GM04503 (cell line): Measurements from ENCODE around the gene KCNIP1.
"Not testable (repeated sequence)": the region's sequence is repeated elsewhere in the genome, so short reads cannot be mapped to it uniquely, and the experiment has no call there.

ENCODE experiments used
- DNase-seq: peaks from one replicate; pipeline ENCODE4 v3.0.0-alpha.2; 2012; ENCODE audit warnings: low read depth

Gene KCNIP1

DNA sequence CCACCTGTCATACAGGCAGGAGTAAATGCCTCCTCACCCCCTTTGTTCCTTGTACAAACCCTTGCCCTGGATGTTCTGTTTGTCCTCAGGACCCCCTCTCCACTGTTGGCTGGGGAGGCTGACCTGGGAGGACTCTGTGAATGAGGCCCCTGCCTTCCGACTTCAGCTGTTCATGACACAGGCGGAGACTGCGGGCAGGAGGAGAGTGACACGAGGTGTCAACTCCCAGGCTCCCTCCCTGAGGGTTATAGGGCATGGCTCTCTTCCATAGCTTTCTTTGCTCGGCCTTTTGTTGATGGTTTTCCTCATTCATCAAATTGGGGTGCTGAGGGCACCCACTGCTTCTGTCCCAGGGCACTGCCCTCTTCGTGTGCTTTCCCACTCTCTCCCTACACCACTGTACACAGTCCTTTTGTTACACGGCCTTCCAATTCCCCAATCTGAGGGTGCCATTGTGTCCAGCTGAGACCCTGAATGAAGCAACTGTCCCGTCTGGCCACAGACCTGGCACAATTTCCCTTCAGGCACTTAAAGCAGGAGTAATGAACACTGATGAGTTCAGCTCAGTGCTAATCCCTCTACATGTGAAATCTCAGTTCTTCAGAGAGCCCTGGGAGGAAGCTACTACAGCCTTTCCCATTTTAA, 33.8 kb downstream of the KCNIP1 start:
- DNase-seq, result no peak

DNA sequence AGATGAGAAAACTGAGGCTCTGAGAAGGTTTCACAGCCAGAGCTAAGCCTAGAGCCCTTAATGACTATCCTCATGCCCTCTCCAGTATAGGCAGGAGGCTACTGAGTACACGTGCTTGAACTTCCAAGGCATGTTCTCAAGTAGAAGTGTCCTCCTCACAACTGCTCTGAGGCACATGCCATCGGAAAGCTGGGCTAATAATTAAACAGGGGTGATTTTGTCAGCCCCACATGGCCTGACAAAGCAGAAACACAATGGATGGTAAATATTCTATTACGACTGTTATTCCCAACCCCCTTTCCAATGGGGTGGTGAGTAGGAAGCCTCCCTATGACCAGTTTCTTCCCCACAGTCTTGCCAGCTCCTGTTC, 34.3 kb downstream of the KCNIP1 start:
- DNase-seq, result no peak

DNA sequence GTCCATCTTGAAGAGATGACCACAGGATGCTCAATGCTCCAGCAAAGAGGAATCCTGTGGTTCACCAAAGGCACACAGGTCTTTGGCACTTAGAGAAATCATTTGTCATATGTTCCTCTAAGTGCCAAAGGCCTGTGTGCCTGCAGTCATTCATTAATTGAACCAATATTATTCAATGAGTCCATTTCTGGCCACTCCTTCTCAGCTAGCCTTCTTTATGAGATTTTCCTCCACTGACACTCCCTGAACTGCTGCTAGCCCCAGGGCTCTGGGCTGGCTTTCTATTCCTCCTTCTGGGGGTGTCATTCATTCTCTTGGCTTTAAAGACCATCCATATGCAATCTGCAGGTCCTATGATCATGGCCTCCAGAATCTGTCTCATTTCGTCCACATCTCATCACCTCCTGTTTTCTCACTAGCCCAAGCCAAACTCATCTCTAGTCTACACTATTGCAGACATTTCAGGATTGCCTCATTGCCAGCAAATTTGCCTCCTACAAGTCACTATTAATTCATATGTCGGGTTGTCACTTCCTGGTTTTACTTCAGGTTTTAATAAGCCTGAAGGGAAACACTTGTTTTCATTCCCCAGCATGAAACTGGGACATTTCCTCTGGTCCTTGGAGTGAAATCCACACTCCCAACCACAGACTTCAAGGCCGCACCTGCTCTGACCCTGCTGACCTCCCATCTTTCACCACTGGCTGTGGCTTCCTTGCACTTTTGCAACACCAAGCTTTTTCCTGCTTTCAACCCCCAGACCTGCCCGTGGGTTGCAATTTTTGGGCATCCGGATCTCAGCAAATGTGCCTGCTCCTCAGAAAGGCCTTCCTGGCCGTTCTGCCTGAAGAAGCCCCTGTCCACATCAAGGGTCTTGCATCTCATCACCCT, 35.1 kb downstream of the KCNIP1 start:
- DNase-seq, result no peak

DNA sequence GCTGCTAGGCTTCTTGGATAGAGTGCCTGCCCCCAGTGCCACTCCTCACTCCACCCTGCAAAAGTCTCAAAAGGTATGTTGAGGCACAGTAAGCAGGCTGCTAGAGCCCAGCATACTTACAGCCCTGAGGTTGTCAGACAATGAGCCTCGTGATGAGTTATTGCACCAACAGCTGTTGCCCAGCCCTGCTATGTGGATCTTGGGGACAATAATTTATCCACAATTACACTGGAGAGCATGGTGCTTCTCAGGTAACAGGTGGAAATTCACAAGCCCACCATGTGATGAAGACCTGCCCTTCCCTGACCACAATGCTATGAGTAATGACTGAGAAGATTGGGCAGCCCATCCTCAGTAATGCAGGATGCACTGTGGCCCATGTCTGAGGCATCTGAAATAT, 36.5 kb downstream of the KCNIP1 start:
- no peak for DNase-seq

GRCh38 chr5:170541146-170541769, 37.4 kb downstream of the KCNIP1 start:
- DNase-seq, result no peak

- no peak for DNase-seq
Measured at GRCh38 chr5:170542691-170543293, 39.0 kb downstream of the KCNIP1 start.

GRCh38 chr5:170545313-170545712, 41.5 kb downstream of the KCNIP1 start:
- DNase-seq, result no peak

- DNase-seq, result no peak
Measured at GRCh38 chr5:170545811-170546210, 42.0 kb downstream of the KCNIP1 start.

DNA sequence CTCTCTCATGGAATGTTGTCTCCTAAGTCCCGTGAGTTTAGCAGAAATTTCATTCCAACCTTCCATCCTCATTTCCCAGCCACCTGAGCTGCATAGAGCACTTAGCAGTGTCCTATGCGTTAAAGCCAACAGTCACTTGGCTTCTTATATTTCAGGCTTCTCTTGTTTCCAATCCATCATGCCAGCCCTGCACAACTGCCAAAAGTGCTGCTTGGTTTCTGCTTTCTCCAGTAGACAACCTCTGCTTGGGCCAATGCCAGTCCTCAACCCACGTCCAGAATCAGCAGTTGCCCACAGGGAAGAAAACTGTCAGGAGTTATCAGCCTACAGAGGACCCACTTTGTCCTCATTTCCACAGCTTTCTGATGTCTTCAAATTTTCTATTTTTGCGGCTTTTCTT, 42.5 kb downstream of the KCNIP1 start:
- no peak for DNase-seq

- not testable (repeated sequence) for DNase-seq
Measured at GRCh38 chr5:170550382-170550781, 46.6 kb downstream of the KCNIP1 start.

DNA sequence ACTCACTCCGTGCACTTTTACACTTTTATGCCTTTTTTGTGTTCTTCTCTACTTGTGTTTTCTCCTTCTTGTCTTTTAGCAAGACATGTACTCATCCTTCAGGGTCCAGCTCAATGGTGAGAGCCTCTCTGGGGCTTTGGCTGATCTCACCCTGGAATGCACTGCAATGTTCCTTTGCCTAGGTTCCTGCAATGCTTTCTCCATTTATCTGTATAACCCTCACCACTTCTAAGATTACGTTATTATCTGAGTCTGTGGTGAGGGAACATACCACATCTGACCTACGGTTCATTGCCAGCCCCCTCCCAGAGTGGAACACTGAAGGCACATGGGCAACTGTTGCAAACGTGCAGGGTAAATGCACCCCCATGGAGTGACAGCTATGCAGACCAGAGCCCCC, 47.3 kb downstream of the KCNIP1 start:
- DNase-seq, result no peak

GRCh38 chr5:170551622-170552021, 47.8 kb downstream of the KCNIP1 start:
- DNase-seq, result no peak

GRCh38 chr5:170552621-170553115, 48.8 kb downstream of the KCNIP1 start:
- peak; percentile 5 for DNase-seq

DNA sequence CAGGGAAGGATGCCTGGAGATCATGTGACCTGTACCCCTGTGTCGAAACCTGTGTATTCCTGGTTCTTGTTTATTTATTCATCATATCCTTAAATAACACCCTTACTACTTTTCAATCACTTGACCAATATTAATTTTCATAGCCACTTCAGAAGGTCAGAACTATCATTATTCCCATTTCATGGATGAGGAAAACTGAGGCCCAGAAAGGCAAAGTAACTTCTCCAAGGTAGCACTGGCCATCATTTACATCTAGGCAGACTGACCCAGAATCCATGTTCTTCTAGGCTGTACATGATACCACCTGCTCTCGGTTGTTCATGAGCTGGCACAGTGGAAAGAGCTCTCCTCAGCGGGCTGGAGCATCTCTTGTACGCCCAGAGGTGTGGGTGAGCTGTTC, 49.4 kb downstream of the KCNIP1 start:
- no peak for DNase-seq

DNA sequence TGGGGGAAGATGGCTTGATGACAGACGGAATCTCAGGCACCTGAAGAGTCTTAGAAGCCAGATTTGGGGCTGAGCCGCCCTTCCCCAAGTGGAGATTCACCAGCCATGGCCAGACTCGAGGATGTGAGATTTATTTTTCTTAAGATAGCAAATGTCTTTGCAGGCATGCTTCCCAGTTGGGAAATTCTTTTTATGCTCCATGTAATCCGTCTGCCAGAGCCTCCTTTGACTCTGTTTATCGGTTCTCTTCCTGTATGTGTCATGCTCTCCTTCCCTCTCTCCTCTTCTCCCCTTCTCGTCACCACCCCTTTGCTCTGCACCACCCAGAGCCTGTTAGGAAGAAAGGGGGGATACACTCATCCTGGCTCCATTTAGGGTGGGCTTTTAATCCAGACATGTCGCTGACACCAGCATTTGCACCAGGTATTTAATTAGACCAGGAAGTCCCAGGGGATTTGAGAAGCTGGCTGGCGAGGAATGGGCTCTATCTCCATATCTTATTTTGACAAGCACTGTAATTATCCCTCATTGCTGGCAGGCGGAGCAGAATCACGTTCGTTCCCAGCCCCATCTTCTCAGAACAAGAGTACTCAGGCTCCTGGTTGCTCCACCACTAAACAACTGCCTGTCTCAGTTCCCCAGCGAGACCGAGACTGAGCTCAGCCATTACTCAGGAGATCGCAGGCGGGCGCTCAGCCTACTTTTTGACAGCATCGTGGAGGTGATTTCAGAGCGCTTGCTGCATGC, 50.9 kb downstream of the KCNIP1 start:
- DNase-seq, result no peak

DNA sequence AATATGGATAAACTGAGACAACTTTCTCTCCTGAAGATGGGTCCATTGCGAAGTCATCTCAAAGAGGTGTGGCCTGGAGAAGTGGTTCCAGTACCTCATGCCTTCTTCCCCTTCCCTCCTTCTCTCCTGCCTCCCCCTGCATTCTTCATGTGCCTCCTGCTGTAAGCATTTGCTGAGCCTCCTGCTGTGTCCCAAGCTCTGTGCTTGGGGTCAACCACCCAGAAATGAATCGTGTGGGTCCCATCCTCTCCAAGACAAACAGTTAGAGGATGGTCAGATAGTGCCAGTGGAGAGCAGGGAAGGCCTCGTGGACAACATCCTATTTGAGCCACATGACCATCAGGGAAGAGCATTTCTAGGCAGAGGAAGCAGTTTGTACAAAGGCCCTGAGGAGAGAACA, 53.5 kb downstream of the KCNIP1 start:
- DNase-seq, result no peak

GRCh38 chr5:170559296-170559695, 55.5 kb downstream of the KCNIP1 start:
- DNase-seq, result no peak

- no peak for DNase-seq
Measured at GRCh38 chr5:170560938-170561337, 57.1 kb downstream of the KCNIP1 start.

GRCh38 chr5:170562166-170562874, 58.5 kb downstream of the KCNIP1 start:
- DNase-seq, result no peak

DNA sequence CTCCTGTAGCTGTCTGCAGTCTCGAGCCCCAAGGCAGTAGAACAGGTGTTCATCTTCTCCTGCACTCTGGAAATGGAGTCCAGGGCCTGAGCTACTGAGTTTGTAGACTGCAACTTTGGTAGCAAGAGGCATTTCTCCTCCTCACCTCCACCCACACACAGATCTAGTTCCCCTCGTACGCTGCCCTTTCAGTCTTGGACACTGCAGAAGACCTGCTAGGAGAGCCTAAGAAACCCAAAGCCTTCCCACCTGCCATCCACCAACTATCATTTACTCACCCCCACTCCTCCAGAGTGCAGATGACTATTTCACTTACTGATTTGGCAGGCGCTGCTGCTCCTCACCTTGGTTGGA, 59.0 kb downstream of the KCNIP1 start:
- no peak for DNase-seq

- DNase-seq, result no peak
Measured at GRCh38 chr5:170563824-170564567, 60.2 kb downstream of the KCNIP1 start.
